H1 (cell line): ENCODE data around the gene BTK. TPM values are rescaled to one million over a fixed set of nuclear protein-coding genes. Genes with fewer than 3 reads are reported as not detected.

Experiments used
- BRCA1 ChIP-seq: IDR thresholded peaks from 2 replicates; pipeline ENCODE4 v1.6.1; 2012; ENCODE audit warnings: low read depth, low read length, improper control_type of control experiment
- EP300 ChIP-seq, 2 experiments: IDR thresholded peaks; 1 replicate in 1 of 2; 2 replicates in 1 of 2; pipeline ENCODE4 v1.6.1; 2011 to 2012; ENCODE audit warnings: low read depth in 2 of 2, low read length in 2 of 2, mild to moderate bottlenecking in 2 of 2, borderline replicate concordance in 1 of 2, inconsistent platforms in 1 of 2, moderate library complexity in 1 of 2
- EZH2 ChIP-seq: fragments of 200-600 bp; sonication (generic); IDR thresholded peaks from 2 replicates; pipeline ENCODE4 v1.7.1; 2012; ENCODE audit warnings: low read depth, mild to moderate bottlenecking, moderate library complexity, low read length, inconsistent platforms; ENCODE audit not compliant: severe bottlenecking
- HDAC6 ChIP-seq: IDR thresholded peaks from one replicate; pipeline ENCODE4 v1.7.1; 2012; ENCODE audit warnings: low read depth, mild to moderate bottlenecking, inconsistent platforms, low read length, moderate library complexity
- SIRT6 ChIP-seq: IDR thresholded peaks from one replicate; pipeline ENCODE4 v1.7.1; 2012; ENCODE audit warnings: low read length, inconsistent platforms
- SIX5 ChIP-seq: IDR thresholded peaks from 2 replicates; pipeline ENCODE4 v1.6.1; 2011; ENCODE audit warnings: mild to moderate bottlenecking, low read depth, low read length
- TAF7 ChIP-seq: optimal IDR thresholded peaks from 2 replicates; pipeline ENCODE3; 2011; ENCODE audit warnings: low read depth, mild to moderate bottlenecking, inconsistent platforms, low read length, moderate library complexity, borderline replicate concordance
- YY1 ChIP-seq: IDR thresholded peaks from 2 replicates; pipeline ENCODE4 v1.6.1; 2011; ENCODE audit warnings: low read depth, mild to moderate bottlenecking, low read length
- polyA plus RNA-seq, 7 experiments: library from polyadenylated mRNA; depleted of rRNA in 3 of 7; stranded (reverse) in 5 of 7; unstranded in 2 of 7; fragments of >200 nt in 5 of 7; fragments of 200-250 nt in 2 of 7; gene quantifications; 1 replicate in 5 of 7; 2 replicates in 1 of 7; 4 replicates in 1 of 7; pipeline versions ENCODE4 v1.2.1 to v1.2.3, GENCODE V29; 2011 to 2013; ENCODE audit warnings: missing spikeins in 2 of 7, mixed read lengths in 2 of 7
- total RNA-seq: library from RNA; stranded (reverse); fragmentation: NEBNext Ultra II Directional; extraction: Animal tissue kit (Norgen Biotek cat#: 25700); gene quantifications from 2 replicates; pipeline ENCODE4 v1.2.1, GENCODE V29; 2021

The BTK gene
- total and polyA plus RNA-seq, 2 of the 8 experiments (the other 6 are each of a cell fraction or from before 2014, with no cell fraction given): 0.06 to 0.20 TPM

DNA sequence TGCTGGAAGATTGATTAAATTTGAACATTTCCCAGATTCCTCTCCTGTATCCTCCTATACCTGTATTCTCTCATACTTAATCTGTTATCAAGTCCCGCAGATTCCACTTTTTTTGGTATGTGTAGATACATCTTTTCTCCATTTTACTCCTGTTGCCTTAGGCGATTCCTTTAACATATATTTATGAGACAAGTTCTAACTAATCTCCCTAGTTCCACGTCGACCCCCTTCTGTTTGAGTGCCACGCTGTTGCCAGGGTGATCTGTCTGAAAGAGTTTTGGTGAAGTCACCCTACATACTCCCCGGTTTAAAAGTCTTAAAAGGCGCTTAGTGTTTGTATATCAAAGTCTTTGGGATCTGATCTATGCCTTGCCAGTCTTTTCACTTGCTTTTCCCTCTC, 24.5 kb upstream of the BTK start (continued):
- TF ChIP-seq EZH2 (no peak), YY1 (no peak), TAF7 (no peak), EP300 (IDR thresholded peaks at IDR 0.05; ENCODE audit: borderline replicate concordance in 1 of 2, low read depth in 2 of 2, low read length in 2 of 2) (no peak), SIX5 (no peak), BRCA1 (no peak), SIRT6 (no peak), HDAC6 (no peak)
